Endothelial cell of umbilical vein (primary cell): ENCODE results near the gene ZDHHC14. TPM values are rescaled to one million over a fixed set of nuclear protein-coding genes. Genes with fewer than 3 reads are reported as not detected.

ENCODE experiments used
- BruUV-seq: library from RNA; stranded (reverse); fragments of 400-500 nt; replicated peaks from 2 replicates; lab custom pipeline; 2021; lab: Mats Ljungman, UMichigan
- CTCF ChIA-PET: fragments of 300-600, 350-600 bp; sonication (Branson Sonifier 250); formaldehyde crosslinking; loops from one replicate; lab custom pipeline; 2021; ENCODE audit warnings: antibody characterized with exemption, inconsistent platforms; lab: Charles Lee
- POLR2A ChIA-PET: fragments of 300-600, 350-600 bp; sonication (Branson Sonifier 250); formaldehyde crosslinking; loops from one replicate; lab custom pipeline; 2021; ENCODE audit warnings: antibody characterized with exemption, inconsistent platforms; lab: Charles Lee
- DNase-seq: peaks from one replicate; pipeline ENCODE4 v3.0.0-alpha.2; 2011; ENCODE audit warnings: low read depth, low spot score
- FAIRE-seq: peaks from 2 replicates; lab custom pipeline; 2011; peaks lifted over from hg19 to GRCh38; lab: Jason Lieb, UNC
- H2AFZ ChIP-seq: 2 replicates; pipeline ENCODE4 v1.6.0; 2012; ENCODE audit warnings: low read depth, low read length, control low read depth, inconsistent platforms
- H3K27ac ChIP-seq: 2 replicates; pipeline ENCODE4 v1.5.1; 2011; ENCODE audit warnings: low read depth, mild to moderate bottlenecking, control low read depth, low read length, moderate library complexity; ENCODE audit not compliant: insufficient read depth
- H3K27me3 ChIP-seq, 2 experiments: 2 replicates each; pipeline versions ENCODE4 v1.6.0 to v1.6.1; 2011; ENCODE audit warnings: low read length in 2 of 2, mixed read lengths in 1 of 2; ENCODE audit not compliant: control insufficient read depth in 2 of 2, insufficient read depth in 2 of 2
- H3K36me3 ChIP-seq, 2 experiments: 2 replicates in 1 of 2; 3 replicates in 1 of 2; pipeline ENCODE4 v1.5.1; 2011; ENCODE audit warnings: low read length in 2 of 2, mild to moderate bottlenecking in 1 of 2, moderate library complexity in 1 of 2; ENCODE audit not compliant: control insufficient read depth in 2 of 2, insufficient read depth in 2 of 2; ENCODE audit errors: extremely low read depth in 1 of 2
- H3K4me1 ChIP-seq: 3 replicates; pipeline ENCODE4 v1.5.1; 2011; ENCODE audit warnings: mild to moderate bottlenecking, low read length; ENCODE audit not compliant: control insufficient read depth, insufficient read depth; ENCODE audit errors: extremely low read depth
- H3K4me2 ChIP-seq: 2 replicates; pipeline ENCODE4 v1.6.1; 2011; ENCODE audit warnings: low read length, control low read depth, mixed read lengths; ENCODE audit not compliant: insufficient read depth
- H3K4me3 ChIP-seq, 3 experiments: fragments of 200-600 bp in 1 of 3; sonication (generic), shearing (Covaris generic) in 1 of 3; replicated peaks in 1 of 3; 2 replicates each; pipeline ENCODE4 v1.5.1; 2011 to 2016; ENCODE audit warnings: control low read depth in 3 of 3, low read length in 3 of 3, mild to moderate bottlenecking in 2 of 3, inconsistent platforms in 1 of 3, low read depth in 1 of 3, moderate library complexity in 1 of 3; ENCODE audit not compliant: insufficient read depth in 1 of 3
- H3K79me2 ChIP-seq: 2 replicates; pipeline ENCODE4 v1.6.0; 2012; ENCODE audit warnings: low read length, inconsistent platforms; ENCODE audit not compliant: control insufficient read depth, insufficient read depth
- H3K9ac ChIP-seq: replicated peaks from 2 replicates; pipeline ENCODE3; 2011; ENCODE audit warnings: low read length, control low read depth; ENCODE audit not compliant: insufficient read depth; ENCODE audit errors: extremely low read depth
- H3K9me1 ChIP-seq: replicated peaks from 3 replicates; pipeline ENCODE4 v1.6.0; 2011; ENCODE audit warnings: mild to moderate bottlenecking, low read length; ENCODE audit not compliant: control insufficient read depth, insufficient read depth; ENCODE audit errors: extremely low read depth
- H3K9me3 ChIP-seq: replicated peaks from 2 replicates; pipeline ENCODE4 v1.5.1; 2012; ENCODE audit warnings: low read length, inconsistent platforms; ENCODE audit not compliant: control insufficient read depth, insufficient read depth
- H4K20me1 ChIP-seq: replicated peaks from 2 replicates; pipeline ENCODE3; 2011; ENCODE audit warnings: mild to moderate bottlenecking, low read length; ENCODE audit not compliant: control insufficient read depth, insufficient read depth; ENCODE audit errors: extremely low read depth
- CTCF ChIP-seq, 2 donors: IDR thresholded peaks; 1 replicate in 1 of 2; 2 replicates in 1 of 2; pipeline ENCODE4 v1.5.1; 2011; ENCODE audit warnings: low read length in 2 of 2, mild to moderate bottlenecking in 2 of 2, moderate library complexity in 2 of 2, control low read depth in 1 of 2, inconsistent platforms in 1 of 2, low read depth in 1 of 2; ENCODE audit not compliant: insufficient read depth in 1 of 2; ENCODE audit errors: extremely low read depth in 1 of 2
- EZH2 ChIP-seq: IDR thresholded peaks from 2 replicates; pipeline ENCODE4 v1.6.1; 2012; ENCODE audit warnings: borderline replicate concordance, low read depth, mild to moderate bottlenecking, moderate library complexity, low read length, inconsistent platforms; ENCODE audit not compliant: severe bottlenecking
- FOS ChIP-seq: IDR thresholded peaks from 2 replicates; pipeline ENCODE4 v1.6.1; 2011; ENCODE audit warnings: mild to moderate bottlenecking, low read length, moderate library complexity, borderline replicate concordance; ENCODE audit not compliant: insufficient read depth
- GATA2 ChIP-seq: IDR thresholded peaks from 2 replicates; pipeline ENCODE4 v1.7.0; 2011; ENCODE audit warnings: low read depth, mild to moderate bottlenecking, moderate library complexity, mixed read lengths, low read length; ENCODE audit not compliant: insufficient read length, insufficient read depth
- JUN ChIP-seq: IDR thresholded peaks from 2 replicates; pipeline ENCODE4 v1.6.1; 2011; ENCODE audit warnings: borderline replicate concordance, low read depth; ENCODE audit not compliant: insufficient read length, insufficient read depth
- MAX ChIP-seq: IDR thresholded peaks from 2 replicates; pipeline ENCODE4 v1.6.1; 2011; ENCODE audit not compliant: insufficient read depth, insufficient read length
- MYC ChIP-seq: IDR thresholded peaks from one replicate; pipeline ENCODE4 v1.6.1; 2011; ENCODE audit warnings: mild to moderate bottlenecking, low read depth, low read length
- POLR2A ChIP-seq: IDR thresholded peaks from 2 replicates; pipeline ENCODE4 v1.6.1; 2012; ENCODE audit warnings: low read depth, mild to moderate bottlenecking, control low read depth, low read length
- POLR2AphosphoS5 ChIP-seq: IDR thresholded peaks from 2 replicates; pipeline ENCODE4 v1.6.1; 2012; ENCODE audit warnings: low read depth, mild to moderate bottlenecking, control low read depth, low read length, moderate library complexity; ENCODE audit not compliant: insufficient read depth
- dilution Hi-C: fragments of 300-500 bp; cut with MboI; formaldehyde crosslinking; loops from one replicate; pipeline ENCODE4 v1.15.0; 2019; ENCODE audit warnings: low sequenced_read_pairs; ENCODE audit not compliant: extremely low pct_ligation_motif_present
- intact Hi-C: fragments of 100-400 bp; cut with micrococcal nuclease; formaldehyde crosslinking; loops from one replicate; pipeline ENCODE4 v1.10.0; 2022
- polyA plus RNA-seq, 4 experiments: library from polyadenylated mRNA; depleted of rRNA in 3 of 4; stranded (reverse) in 3 of 4; unstranded in 1 of 4; fragments of >200 nt; gene quantifications; 2 replicates each; pipeline versions ENCODE4 v1.2.1 to v1.2.3, GENCODE V29; 2011 to 2012; ENCODE audit warnings: missing spikeins in 1 of 4
- total RNA-seq: library from RNA; stranded (reverse); gene quantifications from 2 replicates; pipeline ENCODE4 v1.2.3, GENCODE V29; 2021

The ZDHHC14 gene
- total and polyA plus RNA-seq, 2 donors (not counting 3 experiments of a cell fraction or from before 2014, with no cell fraction given): 23.0 to 25.6 TPM

GRCh38 chr6:157505912-157506491 is 125.0 kb downstream of the ZDHHC14 start:
- Histone ChIP-seq H3K9me3 (peaks cover 2% of the 10 kb centered on the region), H4K20me1 (no peaks in the 10 kb centered on the region), H3K79me2 (no peaks in the 10 kb centered on the region), H3K27me3 (no peaks in the 10 kb centered on the region), H3K4me1 (peaks cover 14% of the 10 kb centered on the region), H3K4me3 (no peak overlapping the region), H3K27ac (no peak overlapping the region), H3K36me3 (no peaks in the 10 kb centered on the region), H3K9ac (no peak overlapping the region), H3K4me2 (no peak overlapping the region), H3K9me1 (no peaks in the 10 kb centered on the region), H2AFZ (no peak overlapping the region)
- CTCF ChIA-PET: no interaction called here
- BruUV-seq: no TSS peak
- DNase-seq (no peak), FAIRE-seq (no peak)
- intact Hi-C loops: no loop called here
- dilution Hi-C loops: no loop called here
- TF ChIP-seq POLR2A (no peak), POLR2AphosphoS5 (no peak), JUN (no peak), FOS (no peak), MYC (no peak), CTCF (IDR thresholded peaks at IDR 0.05; ENCODE audit: extremely low read depth in 1 of 2, insufficient read depth in 1 of 2, low read depth in 1 of 2, low read length in 2 of 2) (no peak), MAX (no peak), GATA2 (no peak), EZH2 (no peak)
- POLR2A ChIA-PET: no interaction called here
